ENCODE data around the gene TAOK1.

GRCh38 chr17:29573558-29573869 is 183.4 kb downstream of the TAOK1 start:
- TF ChIP-seq RAD21 (IDR thresholded peaks at IDR 0.05; ENCODE audit: low read depth), result no peak
- TF ChIP-seq REST (IDR thresholded peaks at IDR 0.05; ENCODE audit: low read depth), result no peak
- no peak for TF ChIP-seq CREB1 (IDR thresholded peaks at IDR 0.05; ENCODE audit: low read depth)
- TF ChIP-seq CEBPB (IDR thresholded peaks at IDR 0.05), result no peak
- TF ChIP-seq FOXM1 (IDR thresholded peaks at IDR 0.05; ENCODE audit: borderline replicate concordance, low read depth), result no peak
